GM19468 (cell line): ENCODE measurements around the gene PEX19.
"Not testable (repeated sequence)": the region's sequence is repeated elsewhere in the genome, so short reads cannot be mapped to it uniquely, and the experiment has no call there.

Experiments
- ATAC-seq: cut with Tn5 transposase; IDR thresholded peaks from one replicate; pipeline ENCODE4 v1.9.1; 2021; ENCODE audit warnings: mild to moderate bottlenecking, moderate library complexity, moderate number of reproducible peaks; ENCODE audit not compliant: unreplicated experiment; ENCODE audit errors: extremely low read depth

PEX19 gene

GRCh38 chr1:160284782-160285344, at the start of gene PEX19:
Gene PEX19 (minus strand): TSS chr1:160285133. CDS start chr1:160285124, 9 bp downstream.
- peak; percentile 75 for ATAC-seq

GRCh38 chr1:160332516-160332915, 47.6 kb upstream of the PEX19 start:
- ATAC-seq = no peak

GRCh38 chr1:160330119-160330518, 45.2 kb upstream of the PEX19 start:
- ATAC-seq = no peak

- ATAC-seq = no peak
Measured at GRCh38 chr1:160328184-160328583, 43.3 kb upstream of the PEX19 start.

GRCh38 chr1:160326418-160326817, 41.5 kb upstream of the PEX19 start:
- ATAC-seq = no peak

GRCh38 chr1:160325252-160325651, 40.3 kb upstream of the PEX19 start:
- ATAC-seq = no peak

- no peak for ATAC-seq
Measured at GRCh38 chr1:160322831-160323230, 37.9 kb upstream of the PEX19 start.

GRCh38 chr1:160315359-160315758, 30.4 kb upstream of the PEX19 start:
- no peak for ATAC-seq

GRCh38 chr1:160309571-160309970, 24.6 kb upstream of the PEX19 start:
- no peak for ATAC-seq

- ATAC-seq = no peak
Measured at GRCh38 chr1:160309185-160309557, 24.2 kb upstream of the PEX19 start.

GRCh38 chr1:160308451-160309184, 23.7 kb upstream of the PEX19 start:
- no peak for ATAC-seq

- ATAC-seq = no peak
Measured at GRCh38 chr1:160307118-160307791, 22.3 kb upstream of the PEX19 start.

GRCh38 chr1:160300173-160300572, 15.2 kb upstream of the PEX19 start:
- ATAC-seq = no peak

GRCh38 chr1:160296036-160296435, 11.1 kb upstream of the PEX19 start:
- no peak for ATAC-seq

GRCh38 chr1:160293020-160293968, 8.4 kb upstream of the PEX19 start:
- no peak for ATAC-seq

- no peak for ATAC-seq
Measured at GRCh38 chr1:160291248-160292220, 6.6 kb upstream of the PEX19 start.

GRCh38 chr1:160287769-160288168, 2.8 kb upstream of the PEX19 start:
- not testable (repeated sequence) for ATAC-seq

- ATAC-seq = no peak
Measured at GRCh38 chr1:160285506-160285905, 573 bp upstream of the PEX19 start.

GRCh38 chr1:160284220-160284781, 632 bp downstream of the PEX19 start:
- no peak for ATAC-seq
